ENCODE results near the gene MEGF11.
A peak's percentile ranks its signal among the peaks of the same experiment; 100 is the strongest.

MEGF11 gene

DNA sequence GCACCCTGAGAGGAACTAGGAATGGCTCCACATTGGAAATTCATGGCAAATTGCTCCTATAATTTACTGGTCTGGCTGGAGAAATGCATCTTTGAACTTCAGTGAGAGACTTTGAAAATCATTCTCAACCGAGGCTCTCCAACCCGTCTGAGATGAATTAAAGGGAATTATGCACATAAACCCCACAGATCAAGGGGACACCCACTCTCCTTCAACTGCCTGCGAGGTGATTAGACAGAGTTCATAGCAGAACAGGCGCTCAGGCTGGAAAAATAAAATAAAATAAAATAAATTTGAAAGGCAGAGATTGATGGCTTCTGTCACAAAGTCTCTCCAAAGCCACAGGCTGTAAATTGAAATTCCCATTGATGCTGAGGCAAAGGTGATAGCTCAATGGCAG is 37.7 kb downstream of the MEGF11 start:
- peak; percentile 21 for DNase-seq (ENCODE audit: low spot score)

DNA sequence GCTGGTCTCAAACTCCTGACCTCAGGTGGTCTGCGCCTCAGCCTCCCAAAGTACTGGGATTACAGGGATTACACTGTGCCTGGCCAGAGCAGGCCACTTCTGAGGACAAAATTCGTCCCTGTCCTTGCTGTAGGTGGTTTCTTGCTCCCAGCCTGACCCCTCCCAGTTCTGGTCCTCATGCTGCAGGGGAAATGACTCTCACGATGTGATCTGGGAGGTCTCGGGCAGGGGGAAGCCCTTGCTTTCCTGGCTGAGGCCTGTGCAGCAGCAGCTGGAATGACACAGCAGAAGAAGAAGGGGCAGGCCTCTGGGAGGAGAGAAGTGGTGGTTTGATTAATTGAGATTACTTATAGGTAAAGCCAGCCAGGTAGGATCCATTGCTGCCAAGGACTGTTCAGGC is 39.3 kb downstream of the MEGF11 start:
- DNase-seq (ENCODE audit: low spot score) = no peak

DNA sequence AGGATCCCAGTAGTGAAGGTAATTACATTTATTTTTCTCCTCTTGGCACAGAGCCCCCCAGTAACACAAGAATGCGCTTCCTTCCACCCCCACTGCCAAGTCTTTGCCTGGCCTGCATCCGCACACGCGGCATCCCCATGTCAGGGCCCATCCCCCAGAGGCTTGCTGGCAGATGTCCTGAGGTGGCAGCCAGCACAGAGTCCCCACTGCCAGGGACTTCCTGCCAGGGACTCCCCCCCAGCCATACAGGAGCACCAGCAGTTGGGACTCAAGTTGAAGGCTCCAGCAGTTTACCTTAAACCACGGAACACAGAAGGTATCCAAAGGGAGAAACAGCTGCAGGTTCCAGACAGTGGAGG is 41.0 kb downstream of the MEGF11 start:
- DNase-seq (ENCODE audit: low spot score) = no peak

DNA sequence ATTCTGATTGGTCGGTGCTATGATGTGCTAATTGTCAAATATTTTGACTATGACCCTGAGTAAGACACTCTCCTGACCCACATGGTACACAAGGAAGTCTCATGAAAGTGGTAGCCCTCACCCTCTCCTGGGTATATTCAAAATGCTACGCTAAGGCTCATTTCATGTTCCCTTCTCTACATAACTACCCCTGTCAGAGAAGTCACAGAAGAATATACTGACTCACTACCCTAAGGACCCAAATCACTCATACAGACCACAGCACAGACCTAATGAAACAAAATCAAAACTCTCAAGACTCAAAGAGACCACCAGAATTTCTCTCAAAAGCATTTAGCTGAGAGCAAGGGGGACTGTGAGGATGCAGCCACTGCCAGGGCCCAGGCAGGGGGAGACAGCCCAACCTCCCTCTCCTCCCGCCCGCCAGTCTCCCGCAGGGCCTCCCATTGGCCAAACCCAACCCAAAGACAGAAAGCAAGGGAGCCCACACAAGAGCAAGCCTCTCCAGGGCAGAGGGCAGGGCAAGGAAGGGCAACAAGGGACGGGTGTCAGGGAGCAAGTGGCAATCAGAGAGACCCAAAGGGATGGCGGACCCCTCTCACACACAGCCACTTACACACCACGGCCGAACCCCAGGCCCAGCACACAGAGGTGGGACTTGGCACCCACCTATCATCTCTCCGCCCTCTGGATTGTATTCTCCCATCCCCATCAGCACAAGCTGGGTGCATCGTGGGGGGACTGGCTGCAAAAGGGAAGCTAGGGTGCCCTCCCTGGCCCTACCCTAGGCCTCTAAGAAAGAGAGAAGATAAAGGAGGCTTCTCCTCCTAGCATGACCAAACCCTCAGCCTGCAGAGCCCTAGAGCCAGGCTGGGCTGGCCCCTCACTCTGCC is 41.6 kb downstream of the MEGF11 start:
- DNase-seq (ENCODE audit: low spot score) = no peak

DNA sequence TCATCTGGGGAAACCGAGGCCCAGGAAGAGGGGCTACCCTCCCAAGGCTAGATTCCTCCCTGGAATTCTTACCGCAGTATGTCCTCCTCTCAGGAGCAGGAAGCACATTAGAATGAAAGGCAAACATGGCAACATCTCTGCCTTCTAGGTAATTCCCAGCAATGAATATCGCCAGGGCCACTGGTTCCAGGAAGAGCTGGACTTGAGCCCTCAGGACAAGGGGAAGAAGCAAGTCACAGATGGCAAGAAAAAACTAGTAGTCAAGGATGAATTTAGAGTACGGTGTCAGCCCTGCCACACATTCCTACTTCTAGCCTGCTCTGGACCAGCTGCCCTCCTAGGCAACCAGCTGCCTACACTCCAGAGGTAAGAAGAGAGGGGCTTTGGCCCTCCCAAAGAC is 42.9 kb downstream of the MEGF11 start:
- DNase-seq (ENCODE audit: low spot score) = no peak

DNA sequence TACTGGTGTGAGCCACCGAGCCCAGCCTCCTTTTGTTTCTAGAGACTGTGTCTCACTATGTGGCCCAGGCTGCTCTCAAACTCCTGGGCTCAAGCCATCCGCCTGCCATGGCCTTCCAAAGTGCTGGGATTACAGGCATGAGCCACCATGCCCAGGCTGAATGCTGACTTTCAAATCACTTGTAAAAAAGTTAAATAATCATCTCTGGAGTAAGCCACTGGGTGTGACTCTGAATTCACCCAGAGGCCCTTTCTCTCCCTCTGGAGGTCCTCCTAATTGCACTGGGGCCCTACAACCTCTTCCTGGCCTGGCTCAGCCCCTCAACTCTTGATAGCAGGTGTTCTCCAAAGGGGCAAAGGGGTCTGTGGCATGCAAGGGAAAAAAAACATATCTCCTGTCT is 54.8 kb downstream of the MEGF11 start:
- DNase-seq (ENCODE audit: low spot score) = no peak

DNA sequence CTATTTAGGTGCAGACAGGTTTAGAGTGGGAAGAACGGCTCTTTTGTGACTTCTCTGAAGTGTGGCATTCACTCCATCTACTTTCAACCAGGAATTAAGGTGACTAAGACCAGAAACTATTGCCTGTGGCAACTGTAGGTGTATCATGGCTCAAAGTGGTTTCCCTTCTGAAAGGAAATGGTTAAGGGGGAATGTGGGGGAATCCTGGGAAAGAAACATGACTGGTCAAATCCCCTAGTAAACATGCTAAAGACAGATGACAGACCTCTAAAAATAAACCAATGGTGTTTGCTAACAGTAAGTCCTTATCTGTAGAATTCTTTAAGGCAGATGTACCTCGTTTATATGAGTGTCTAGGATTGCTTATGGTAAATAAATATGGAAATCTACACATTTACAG is 56.9 kb downstream of the MEGF11 start:
- no peak for DNase-seq (ENCODE audit: low spot score)

DNA sequence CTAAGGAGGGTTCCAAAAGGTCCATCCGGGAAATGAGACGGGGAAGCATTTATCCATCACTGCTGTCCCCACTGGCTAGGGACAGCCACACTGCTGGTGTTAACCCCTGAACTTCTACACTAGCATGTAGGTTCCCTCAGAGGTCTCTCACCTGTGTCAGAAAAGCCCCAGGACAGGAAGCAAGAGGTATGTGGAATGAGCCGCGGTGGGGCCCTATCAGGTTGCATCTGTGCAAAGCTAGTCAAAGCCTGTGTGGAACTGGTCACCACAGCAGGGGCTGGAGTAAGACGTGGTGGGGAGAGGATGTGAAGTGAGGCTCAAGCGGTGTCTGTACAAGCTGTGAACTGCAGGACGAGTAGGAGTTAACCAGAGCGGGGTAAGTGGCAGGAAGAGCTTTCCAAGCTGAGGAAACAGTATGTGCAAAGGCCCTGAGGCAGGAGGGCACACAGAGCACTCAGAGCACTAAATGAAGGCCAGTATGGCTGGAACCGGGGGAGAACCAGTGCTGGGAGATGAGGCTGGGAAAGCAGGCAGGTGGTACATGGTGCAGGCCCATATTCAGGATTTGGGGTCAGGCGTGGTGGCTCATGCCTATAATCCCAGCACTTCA is 57.8 kb downstream of the MEGF11 start:
- no peak for DNase-seq (ENCODE audit: low spot score)

DNA sequence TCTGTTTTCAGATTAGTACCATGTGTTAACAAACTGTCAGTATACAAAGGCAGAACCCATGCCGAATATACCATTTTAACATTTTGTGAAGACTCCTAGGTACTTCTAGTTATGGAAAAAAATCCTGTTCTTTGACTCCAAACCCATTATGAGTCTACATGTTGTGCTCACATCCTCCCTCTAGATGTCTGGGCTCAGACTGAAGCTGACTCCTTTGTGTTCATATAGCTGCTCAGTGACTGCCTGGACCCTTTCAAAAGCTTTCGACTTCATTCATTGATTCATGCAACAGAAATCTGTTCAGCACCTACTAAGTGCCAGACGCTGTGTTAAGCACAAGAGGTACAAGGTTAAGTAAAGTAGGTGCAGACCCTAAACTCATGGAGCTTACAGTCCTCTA is 60.5 kb downstream of the MEGF11 start:
- no peak for DNase-seq (ENCODE audit: low spot score)

DNA sequence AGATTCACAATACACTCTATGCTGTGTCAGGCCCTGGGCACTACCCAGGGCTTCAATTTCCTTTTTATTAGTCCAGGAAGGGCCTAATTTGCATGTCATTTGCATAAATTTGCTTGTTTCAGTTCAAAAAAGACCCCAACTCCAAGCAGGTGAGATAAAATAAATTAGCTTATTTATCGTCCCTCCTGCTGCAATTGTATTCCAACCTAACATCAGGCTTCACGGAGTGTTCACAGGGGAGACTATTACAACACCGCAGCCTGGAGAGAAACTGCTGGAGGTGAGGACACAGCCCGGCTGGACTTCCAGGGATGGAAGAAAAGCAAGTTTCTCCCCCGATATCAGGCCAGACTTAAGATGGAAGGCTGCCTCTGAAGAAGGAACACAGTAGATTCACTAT is 62.8 kb downstream of the MEGF11 start:
- DNase-seq (ENCODE audit: low spot score) = no peak

DNA sequence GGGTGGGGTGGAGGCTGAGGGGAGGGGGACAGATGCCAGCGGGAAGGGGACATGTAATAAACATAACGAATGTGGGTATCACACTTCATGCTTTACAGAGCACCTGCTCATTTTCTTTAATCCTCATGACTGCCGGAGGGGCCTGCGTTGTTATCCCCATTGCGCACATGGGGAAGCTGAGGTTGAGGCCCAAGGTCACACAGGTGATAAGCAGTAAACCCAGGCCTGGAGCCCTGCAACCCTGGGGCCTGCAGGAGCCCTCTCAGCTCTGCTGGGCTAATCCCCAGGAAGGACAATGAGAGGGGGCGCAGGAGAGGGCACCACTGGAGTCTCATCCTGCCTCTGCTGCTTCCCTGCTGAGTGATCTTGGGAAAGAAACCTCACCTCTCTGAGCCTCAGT is 64.3 kb downstream of the MEGF11 start:
- DNase-seq (ENCODE audit: low spot score) = no peak

DNA sequence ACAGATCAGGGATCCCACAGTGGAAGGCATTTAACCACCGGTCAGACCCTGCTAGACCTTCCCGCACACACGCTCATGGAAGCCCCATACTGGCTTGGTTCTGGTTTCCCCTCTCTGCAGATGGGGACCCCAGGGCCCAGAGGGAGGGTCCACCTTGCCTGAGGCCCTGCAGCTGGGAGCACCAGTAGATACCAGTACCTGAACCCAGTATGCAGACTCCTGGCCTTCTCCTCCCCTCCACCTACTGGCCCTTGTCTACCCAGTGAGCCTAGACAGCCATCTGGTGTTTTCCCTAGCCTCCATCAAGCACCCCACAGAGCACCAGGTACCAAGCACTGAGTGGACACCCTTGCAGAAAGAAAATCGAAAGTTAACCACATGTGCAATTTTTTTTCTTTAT is 65.1 kb downstream of the MEGF11 start:
- no peak for DNase-seq (ENCODE audit: low spot score)

DNA sequence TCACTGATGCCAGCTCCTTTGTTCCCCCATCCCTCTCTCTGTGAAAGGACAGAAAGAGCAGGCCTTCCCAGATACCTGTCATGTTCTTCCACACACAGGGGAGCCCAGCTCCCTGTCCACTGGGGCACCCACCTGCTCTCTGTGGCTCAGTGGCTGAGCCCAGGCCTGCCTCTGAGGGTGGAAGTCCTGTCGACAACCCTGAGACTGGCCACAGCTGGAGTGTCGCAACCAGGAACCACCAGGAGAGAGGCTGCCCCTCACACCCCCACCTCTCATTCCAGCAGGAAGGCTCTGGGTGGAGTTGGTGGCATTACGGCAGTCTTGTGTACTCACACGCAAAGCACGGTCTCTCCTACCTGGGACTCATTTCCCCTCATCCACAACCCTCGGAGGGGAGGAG is 66.3 kb downstream of the MEGF11 start:
- DNase-seq (ENCODE audit: low spot score) = no peak

DNA sequence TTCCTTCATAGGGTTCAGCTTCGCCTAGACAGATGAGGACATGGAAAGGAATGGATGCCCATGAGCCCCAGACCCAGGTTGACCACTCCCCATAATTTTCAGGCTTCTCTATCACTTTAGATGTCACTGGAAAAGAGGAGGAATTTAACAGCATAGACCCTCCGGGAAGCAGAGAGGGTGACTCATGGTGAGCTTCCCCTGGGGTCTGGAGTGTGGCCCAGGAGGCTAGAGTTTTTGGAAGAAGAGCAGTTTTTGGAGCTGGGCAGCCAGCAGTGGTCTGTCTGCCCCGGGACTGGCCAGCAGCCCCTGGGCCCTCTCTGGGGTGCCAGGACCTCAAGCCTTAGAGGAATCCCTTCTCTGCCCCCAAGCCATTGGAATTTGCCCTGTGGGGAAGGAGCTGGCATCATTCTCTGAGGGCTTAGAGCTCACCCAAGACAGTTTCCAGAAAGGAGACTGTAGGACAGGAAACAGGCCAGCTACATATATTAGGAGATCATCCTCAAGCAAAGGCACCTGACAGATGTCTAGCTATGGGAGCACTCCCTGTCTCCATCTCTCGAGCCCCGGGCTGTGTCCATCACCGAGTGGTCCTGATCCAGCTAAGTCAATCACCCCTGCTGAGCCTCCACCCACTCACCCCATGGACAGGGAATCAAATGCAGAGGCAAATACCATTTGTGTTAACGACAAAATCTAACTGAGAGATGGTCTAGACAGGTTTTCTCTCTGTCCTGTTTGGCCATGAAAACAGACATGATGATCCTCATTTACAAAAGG is 67.3 kb downstream of the MEGF11 start:
- DNase-seq (ENCODE audit: low spot score) = no peak

DNA sequence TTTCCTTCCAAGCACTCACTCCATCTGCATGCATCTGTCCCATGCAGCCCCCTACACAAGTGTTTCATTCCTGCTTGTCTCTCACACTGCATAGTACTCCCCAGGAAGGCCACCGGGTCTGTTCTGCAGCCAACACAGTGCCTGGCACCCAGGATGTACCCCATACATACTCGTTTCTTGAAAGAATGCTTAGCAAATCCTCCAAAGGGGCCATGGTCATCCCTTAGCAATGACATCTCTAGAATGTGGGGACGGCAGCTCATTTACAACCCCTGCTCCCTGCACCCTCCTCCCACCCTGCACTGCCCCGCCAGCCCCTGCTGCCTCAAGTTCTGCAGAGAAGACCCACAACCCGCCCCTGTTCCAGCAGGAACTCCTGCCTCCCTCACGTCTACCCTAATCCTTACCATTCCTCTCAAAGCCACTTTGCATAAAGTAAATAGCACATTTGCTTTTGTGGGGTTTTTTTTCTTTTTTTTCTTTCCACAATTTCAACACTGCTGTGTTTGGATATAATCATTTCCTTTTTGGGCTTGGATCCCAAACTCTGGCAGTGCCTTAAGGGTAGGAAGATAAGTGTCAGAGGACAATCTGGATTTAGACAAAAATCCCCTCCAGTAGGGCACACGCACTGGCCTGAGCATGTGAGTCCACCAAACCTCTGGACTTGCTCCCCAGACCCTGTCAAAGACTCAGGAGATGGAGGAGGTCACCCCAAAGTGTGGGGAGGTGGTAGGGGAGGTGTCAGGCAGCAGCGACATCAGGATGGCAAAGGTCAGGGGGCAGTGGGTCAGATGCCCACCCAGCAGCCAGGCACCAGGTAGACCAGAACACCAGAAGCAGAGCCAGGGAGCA is 68.4 kb downstream of the MEGF11 start:
- no peak for DNase-seq (ENCODE audit: low spot score)

DNA sequence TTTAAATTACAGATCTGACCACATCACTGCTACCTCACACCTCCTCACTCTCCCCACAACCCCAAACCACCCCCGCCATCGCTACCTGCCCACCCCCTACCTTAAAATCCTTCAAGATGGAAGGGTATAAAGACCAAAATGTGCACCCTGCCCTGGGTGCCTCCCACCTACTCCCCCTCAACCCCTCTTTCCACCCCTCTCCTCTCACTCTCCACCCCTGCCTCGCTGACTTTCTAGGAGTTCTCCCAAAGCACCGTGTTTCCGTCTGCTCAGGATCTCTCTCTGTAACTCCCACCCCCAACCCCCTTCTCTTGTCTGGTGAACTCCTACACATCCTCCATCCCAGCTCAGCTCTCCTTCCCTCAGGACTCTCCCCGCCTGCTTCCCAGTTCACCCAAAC is 69.1 kb downstream of the MEGF11 start:
- no peak for DNase-seq (ENCODE audit: low spot score)

DNA sequence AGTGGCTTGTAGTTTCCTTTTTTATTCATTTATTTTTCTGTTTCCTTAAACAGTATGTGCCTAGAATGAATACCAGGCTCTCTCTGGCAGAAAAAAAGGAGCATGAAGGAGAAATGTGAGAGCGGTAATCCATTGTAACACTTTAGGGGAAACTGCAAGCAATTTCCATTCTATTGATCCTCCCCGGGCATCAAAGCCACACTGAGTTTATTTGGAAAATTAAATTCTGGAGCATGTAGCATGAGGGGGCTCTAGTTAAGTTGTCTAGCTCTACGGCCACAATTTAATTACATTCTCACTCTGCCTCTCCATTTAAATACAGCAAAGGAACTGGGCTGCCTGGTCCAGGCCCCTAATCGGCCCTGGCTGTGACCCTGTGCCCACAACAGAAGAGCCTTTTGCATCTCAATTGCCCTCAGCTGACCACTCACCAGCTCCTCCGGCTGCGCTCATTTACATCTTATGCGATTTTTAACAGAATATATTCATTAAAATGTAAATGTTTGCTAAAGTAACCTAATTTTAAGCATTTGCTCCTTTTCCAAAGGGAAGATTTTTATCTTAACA is 72.9 kb downstream of the MEGF11 start:
- no peak for DNase-seq (ENCODE audit: low spot score)

DNA sequence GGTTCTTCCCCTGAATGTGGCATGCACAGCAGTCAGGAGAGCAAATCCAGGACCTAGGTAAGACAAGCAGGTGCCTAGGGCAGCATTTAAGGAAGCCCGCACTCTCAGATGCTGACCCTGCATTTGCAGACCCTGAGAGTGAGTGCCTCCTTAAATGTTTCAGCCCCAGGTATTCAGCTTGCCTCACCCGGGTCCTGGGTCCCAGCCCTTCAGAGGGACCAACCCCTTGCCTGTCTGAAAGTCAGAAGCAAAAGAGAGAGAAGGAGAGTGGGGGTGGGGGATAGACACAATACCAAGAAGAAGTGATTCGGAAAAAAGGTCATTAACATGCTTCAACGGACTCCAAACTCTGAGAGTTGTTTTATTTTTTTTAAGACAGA is 75.0 kb downstream of the MEGF11 start:
- no peak for DNase-seq (ENCODE audit: low spot score)

DNA sequence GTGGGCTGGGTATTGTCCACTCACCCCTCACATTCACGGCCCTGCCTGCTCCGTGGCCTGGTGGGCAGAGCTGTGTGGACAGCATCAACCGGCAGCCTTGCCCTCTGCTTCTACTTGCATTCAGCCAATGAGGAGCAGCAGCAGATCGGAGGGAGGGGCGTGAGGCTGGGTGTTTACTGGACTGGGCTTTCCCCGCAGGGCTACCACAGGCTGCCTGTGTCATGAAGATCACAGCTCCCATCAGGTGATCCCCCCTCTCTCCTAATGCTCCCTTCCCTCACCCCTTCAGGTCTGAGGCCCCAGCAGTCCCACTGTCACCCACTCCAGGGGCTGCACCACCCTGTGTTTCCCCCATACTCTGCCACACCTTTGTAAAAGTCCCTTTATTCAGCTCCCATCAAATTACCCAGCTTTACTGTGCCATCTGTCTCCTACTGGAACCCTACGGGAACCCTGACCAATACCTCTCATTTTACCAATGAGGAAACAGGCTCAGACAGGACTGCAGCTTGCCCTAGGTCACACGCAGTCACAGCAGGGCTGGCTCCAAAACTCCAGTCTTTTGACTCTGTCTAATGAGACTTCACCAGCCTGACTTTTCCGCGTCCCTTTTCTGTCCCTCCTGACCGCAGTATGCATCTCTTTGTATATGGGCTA is 81.1 kb downstream of the MEGF11 start:
- no peak for DNase-seq (ENCODE audit: low spot score)

DNA sequence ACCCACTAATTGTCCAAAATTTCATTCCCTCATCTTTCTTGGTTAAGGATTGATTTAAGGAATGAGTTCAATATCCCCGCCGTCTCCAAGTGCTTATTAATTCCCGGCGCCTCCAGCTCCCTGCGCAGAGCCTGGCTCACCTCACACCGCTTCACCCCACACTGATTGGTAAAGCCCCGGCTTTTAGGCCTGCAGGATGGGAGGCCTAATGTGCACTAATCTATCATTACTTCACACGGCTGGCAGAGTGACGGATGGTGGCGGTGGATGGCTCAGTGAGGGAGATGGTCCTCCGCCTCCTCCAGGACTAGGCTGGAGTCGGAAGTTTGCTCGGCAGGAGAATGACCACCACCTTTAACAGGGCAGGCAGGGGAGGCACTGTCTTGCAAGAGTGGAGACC is 81.7 kb downstream of the MEGF11 start:
- DNase-seq (ENCODE audit: low spot score) = no peak

DNA sequence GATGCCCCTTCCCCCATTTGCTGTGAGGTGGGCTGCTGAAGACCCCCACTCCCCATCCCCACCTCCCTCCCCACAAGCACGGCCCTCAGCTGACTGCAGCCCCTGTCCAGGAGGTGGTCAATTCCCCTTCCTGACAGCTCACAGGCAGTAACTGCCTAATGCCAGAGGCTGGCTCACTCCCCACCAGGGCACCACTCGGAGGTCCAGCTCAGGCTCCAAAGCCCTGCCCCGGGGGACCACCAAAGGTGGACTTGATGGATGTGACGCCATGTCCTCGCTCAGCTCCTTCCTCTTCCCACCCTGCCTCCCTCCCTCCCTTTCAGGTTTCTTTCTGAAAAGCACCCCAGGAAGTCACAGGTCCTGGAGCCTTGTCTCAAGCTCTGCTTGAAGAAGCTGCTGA is 82.8 kb downstream of the MEGF11 start:
- DNase-seq (ENCODE audit: low spot score) = no peak
